NCI-H1105 (cell line): ENCODE data around the gene ACAN.

Source experiments
- DNase-seq: peaks from one replicate; lab custom pipeline; 2025; lab: John Stamatoyannopoulos, UW

ACAN gene

DNA sequence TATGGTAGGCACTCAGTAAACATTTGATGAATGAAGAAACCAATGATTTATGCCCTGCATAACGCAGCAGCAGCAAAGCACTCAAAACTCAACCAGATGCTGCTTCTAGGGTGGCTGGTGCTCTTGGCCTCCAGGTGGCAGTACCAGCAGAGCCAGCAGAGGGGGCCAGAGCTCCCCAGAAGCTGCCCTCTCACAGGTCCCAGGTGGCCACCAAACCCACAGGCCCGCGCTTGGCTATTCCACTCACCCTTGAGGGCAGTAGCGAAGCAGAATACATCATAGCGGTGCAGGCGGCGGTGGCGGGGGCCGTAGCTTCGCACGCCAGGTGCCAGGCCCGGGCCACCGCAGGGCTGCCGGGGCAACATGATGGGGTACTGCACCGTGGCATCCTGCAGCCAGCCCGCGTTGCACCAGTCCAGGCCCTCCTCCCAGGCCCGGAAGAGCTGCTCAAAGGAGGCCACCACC, 75.5 kb downstream of the ACAN start:
- DNase-seq = peak; percentile 11

DNA sequence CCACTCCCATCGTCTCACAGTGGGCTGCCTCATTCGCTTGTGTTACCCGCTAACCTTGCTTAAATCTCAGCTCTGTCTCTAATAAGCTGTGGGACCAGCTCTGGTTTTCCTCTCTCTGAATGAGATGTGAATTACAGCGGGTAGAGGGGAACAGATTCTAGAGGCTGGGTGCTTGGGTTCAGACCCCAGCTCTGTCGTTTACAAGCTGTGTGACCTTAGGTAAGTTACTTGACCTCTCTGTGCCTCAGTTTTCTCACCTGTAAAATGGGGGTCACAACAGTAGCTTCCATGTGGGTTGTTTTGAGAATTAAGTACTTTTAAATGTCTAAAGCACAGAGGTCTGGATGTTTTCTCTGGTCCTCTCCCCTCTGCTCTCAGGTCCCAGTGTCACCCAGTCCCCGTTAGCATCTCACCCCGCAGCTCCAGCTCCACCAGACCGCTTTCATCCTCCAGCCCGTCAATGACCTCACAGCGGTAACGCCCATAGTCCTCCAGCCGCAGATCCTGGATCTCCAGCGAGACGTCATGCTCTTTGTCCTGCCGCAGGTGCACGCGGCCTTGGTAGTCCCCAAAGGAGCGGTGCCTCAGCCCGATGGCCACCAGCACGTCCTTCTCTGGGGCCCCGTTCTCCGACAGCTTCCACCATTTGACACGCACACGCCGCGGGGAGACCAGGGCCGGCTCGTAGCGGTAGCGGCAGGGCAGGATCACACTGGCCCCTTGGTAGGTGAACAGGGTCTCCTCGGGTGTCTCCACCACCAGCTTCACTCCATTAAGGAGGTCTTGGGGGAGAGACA, 77.9 kb downstream of the ACAN start:
- DNase-seq = no peak

DNA sequence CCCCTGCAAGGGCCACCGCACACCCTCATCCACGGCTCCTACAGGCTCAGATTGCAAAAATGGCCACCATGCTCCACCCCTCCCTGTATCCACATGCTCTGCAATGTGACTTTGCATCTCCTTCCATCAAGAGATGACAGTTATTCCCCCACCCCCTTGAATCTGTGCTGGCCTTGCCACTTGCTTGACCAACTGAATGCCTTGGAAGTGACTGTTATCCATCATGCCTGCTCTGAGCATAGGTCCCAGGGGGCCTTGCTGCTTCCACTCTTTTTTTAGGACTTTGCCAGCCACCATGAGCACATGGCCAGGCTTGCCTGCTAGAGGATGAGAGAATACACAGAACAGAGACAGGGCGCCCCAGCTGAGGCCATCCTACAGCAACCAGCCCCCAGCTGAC, 78.5 kb downstream of the ACAN start:
- DNase-seq = no peak

DNA sequence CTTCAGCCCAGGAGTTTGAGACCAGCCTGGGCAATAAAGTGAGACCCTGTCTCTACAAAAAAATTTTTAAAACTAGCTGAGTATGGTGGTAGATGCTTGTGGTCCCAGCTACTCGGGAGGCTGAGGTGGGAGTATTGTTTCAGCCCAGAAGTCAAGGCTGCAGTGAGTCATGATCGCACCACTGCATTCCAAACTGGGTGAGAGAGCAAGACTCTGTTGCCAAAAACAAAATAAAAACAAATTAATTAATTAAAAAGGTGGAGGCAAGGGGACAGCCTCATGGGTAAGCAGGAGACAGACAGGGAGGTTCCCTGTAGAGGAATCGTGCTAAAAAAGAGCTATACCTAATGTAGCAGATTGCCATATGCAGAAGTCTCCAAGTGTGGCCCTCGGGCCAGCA, 79.5 kb downstream of the ACAN start:
- DNase-seq = no peak

DNA sequence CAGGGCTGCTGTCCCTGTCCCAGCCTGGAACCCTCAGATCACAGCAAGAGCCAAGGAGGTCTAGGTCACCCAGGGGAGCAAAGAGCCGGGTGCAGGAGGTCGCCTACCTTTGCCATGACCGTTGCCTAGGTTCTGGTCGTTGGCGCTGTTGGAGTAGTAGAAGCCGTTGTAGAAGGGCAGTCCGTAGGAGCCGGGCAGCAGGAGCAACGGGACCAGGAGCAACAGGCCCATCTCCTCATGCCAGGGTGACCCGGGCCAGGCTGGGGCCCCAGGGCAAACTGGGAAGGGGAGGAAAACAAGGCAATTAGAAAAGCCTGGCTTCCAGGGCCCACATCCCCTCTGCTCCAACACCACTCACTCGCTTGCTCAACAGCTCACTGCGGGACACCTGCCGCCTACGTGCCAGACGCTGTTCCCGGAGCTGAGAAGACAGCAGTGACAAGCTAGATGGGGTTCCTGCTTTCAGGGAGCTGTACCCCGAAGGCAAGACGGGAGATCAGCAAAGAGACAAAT, 83.9 kb downstream of the ACAN start:
- DNase-seq = no peak

DNA sequence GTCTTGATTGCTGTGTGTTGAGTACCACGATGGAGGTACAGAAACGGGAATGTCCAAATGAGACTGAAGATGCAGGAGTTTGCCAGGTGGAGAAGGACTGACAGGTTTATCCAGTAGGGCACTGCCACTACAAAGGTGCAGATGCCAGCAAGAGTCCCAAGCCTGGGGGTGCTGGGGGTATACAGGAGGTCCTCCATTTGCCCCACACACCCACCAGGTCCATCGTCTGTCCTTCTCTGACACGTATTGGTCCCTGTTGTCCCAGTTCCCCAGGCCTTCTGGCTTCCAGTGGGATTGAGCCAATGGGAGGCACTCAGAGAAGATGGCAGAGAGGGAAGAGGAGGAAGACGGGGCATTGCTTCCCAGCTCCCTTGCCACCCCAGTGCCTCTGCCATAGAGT, 85.5 kb downstream of the ACAN start:
- DNase-seq = no peak

DNA sequence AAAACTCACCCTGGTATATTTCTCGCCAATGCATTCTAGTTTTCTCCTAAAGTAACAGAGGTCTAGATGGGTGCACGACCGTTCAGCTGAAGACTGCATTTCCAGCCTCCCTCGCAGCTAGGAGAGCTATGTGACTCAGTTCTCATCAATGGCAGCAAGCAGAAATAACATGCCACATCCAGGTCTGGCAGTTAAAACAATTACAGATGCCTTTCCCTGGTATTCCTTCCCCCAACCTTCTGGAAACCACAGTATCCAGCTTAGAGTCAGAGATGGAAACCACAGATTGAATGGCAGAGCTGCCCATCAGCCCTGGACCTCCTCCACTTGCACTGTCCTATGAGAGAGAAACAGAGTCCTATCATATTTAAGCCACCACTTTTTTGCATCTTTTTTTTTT, 87.3 kb downstream of the ACAN start:
- no peak for DNase-seq

DNA sequence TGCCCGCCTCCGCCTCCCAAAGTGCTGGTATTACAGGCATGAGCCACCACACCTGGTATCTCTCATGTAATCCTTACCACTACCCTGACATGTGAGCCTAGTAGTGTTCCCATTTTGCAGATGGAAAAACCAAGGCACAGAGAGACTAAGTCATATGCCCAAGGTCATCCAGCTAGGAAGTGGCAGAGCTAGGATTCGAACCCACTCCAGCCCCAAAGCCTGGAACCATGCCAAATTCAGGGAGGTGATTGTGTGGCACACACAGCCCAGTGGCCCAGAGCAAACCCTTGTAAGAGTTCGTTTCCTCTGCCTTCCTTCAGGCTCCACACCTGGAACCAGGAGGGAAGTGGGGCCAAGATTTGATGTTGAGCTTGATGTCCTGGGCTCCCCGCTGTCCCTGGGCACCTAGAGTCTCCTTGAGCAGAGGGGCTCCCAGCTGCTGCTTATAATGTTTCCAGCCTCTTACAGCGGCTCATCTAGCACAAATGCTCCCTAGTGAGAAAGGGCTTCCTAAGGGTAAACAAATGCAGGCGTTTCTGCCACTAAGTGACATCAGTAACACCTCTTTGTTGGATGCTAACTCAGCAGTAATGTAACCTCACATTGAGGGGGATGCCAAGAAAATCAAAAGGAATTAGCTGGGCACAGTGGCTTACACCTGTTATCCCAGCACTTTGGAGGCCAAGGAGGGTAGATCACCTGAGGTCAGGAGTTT, 88.5 kb downstream of the ACAN start:
- no peak for DNase-seq

DNA sequence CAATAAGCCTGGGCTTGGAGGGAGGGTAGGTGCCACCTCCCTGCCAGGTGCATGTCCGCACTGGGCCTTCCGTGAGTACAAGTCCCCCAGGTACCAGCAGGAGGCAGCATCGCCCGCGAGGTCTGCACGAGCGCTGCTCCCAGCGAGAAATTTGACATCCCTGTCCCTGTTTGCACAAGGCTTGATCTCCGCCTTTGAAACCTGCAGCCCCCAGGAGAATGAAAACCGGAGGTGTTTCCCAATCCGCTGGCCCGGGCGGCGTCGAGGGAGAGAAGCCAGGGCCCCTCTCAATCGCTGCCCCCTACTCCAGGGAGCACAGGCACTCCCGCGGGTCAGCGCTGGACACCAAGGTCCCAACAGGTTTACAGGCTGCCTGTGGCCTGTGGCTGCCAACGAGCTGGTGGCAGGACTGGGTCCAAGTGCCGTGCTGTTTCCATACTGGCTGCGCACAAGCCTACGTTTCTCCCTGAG, 91.1 kb downstream of the ACAN start:
- peak; percentile 12 for DNase-seq

DNA sequence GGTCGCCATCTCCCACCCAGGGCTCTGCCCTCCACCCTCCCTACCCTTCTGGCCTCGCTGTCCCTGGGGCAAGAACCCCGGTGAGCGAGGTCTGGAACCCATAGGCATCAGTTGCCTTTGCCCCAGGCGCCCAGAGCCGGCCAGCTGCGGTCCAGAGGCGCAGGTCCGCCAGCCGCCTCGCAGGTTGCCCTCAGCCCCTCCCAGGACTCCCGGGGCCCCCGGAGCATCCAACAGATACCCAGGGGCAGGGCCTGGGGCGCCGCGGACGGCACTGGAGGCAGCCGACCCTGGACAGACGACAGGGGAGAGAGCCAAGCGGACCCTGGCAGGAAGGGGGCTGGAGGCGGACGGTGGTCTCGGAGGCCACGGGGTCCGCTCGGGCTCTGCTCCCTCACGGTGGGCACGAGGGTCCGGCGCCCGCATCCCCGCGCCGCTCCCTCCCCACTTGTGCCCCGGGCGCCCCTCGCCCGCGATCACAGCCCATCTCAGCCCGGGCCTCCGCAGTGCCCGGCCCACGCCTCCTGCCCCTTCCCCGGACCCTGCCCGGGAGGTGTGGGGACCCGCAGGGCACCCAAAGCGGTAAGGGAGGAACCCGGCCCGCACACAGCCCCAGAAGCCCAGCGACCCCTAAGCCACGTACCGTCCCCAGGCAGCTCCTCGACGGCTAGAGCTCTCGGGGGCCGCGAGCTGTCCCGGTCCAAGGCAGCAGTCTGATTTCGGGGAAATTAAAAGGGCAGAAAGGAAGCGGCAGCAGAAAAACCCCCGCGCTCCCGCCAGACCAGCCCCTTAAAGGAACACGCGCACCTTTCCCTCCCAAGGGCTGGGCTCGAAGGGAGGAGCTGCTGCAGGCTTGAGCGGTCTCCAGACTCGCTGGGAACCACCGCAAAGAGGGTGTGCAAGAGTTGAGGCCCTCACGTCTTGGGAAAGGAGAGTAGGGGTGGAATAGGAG, 91.9 kb downstream of the ACAN start, which contains the start of gene HAPLN3:
Gene HAPLN3 (minus strand): TSS at position 726 of the 949 bp plus-strand sequence. CDS start 8,246 bp downstream, outside the sequence.
- no peak for DNase-seq

DNA sequence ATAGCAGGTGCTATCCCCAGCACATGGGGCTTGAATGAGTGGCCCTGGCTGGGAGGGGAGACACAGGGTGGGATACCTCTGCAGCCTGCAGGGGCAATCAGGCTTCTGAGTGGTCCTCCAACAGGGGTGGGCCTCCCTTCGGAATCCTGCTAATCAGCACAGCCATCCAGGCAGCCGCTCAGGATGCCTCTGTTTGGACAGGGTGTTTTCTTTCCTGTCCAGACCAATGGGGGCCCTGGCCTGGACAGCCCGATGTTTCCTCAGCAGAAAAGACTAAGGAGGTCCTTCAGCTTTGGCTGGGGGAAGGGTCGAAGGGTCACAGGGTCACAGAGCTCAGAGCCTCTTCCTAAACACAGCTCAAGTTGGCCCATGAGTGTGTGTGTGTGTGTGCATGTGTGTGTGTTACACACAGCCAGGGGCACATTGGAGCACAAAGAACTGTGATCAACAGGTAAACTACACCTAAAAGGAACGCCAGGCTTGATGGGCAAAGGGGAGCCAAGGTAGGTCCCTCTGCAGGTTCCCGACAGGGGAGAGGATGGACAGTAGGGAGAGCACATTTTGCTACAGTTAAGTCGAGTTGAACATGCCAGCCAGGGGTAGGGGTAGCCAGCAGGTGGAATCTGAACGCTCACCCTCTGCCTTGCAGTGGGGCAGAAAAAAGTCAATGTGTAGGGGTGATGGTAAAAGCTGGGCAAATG, 93.2 kb downstream of the ACAN start:
- DNase-seq = no peak

DNA sequence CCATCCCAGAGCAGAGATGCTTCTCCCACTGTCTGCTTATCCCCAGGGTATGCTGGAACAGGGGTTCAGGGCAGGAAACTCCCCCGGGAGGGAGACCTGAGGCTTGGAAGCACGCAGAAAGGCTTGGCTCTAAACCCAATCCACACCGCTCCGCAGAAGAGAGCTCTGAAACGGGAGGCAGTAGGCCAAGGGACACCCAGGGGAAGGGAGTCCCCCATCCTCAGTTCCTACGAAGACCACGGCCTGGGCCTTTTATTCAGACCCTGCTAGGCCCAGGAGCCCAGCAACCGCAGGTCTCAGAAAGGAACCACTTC, 93.9 kb downstream of the ACAN start:
- DNase-seq = no peak

DNA sequence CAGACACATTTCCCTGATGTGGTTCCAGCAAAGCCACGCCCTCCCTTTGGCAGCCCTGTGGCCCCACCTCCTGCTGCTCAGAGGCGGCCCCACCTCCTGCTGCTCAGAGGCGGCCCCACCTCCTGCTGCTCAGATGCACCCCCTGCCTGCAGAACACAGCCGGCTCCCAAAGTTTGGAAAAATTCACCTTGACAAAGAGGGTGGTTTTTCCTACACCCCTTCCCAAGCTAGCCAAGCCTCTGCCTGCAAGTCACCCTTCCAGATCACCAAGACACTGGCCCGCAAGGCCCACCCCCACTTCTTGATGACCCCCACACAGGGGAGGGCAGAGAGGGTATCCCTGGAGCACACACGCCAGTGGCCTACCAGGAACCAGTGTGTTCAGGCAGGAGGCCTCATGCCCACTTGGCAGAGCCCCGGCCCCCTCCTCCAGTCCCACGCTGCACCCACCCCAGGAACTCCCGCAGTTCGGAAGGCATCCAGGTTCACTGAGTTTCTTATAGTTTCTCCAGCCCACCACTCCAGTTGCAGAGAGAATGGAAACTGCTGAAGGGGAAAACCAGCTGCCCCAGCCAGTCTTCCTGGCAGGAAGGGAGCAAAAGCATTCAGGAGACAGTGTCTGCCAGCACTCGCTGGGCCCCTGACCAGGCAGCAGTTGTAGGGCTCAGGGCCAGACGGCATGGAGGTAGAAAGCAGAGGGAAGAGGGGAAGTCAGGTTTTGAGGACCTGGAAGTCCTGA, 94.4 kb downstream of the ACAN start:
- peak; percentile 27 for DNase-seq

DNA sequence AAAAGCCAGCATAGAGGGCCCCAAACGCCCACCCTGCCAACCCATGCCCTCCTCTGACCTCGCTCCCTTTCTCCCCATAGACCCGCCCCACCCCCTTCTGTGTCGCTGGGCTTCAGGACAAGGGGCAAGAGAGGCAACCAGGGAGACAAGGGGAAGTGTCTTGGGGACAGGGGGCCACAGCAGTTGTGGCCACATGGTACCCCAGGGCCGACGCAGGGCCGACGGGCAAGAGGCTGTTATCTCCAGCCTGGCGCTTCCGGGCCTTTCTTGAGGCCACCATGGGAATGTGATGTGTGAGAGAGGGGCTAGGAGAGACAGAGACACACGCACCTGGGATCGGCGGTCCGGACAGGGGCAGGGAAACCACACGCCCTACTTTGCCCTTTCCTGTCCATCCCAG, 95.5 kb downstream of the ACAN start:
- DNase-seq = no peak

DNA sequence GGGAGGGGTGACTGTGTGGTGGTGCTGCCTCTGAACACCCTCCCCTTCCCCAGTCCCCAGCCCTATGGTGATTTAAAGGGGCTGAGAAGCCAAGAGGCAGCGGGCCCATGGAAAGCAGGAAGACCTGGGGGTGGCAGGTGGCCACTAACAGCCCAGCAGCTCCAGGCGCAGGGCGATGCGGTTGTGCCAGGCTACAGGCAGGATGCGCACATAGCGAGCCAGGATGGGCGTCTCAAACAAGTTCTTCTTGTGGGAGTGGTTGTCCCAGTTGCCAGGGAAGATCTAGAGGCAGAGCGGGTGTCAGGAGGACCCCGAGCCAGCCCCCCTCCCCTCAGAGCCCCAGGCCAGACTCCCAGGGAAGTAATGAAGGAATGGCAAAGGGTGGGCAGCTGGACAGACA, 96.0 kb downstream of the ACAN start:
- DNase-seq = no peak

DNA sequence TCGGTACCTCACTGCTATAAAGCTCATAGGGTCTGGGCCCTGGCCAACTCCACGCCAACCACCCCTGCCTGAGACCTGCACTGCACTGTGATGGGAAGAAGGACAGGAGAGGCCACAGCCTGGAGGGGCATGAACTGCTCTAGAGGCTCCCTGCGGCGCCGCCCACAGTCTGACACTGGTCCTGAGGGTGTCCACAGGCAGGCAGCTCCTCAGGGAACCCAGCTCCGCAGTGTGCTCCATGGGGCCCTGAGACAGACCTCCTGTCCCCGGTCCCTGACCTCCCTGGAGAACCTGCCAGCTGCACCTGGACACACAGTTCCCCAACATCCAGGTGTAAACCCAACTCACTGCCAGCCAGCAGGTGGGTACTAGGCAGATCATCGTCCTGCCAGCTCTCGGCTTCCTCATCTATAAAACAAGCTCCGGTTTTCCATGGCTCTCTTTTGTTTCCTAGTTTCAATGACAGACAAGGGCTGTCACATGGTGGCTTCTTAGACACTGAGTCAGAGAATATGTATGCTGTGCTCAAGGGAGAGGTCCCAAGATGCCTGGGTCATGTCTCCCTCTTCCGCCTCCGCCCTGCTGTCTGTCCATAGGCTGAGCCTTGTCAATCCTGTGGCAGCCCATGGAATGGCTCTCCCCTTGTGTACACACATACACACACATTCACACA, 97.2 kb downstream of the ACAN start:
- no peak for DNase-seq

DNA sequence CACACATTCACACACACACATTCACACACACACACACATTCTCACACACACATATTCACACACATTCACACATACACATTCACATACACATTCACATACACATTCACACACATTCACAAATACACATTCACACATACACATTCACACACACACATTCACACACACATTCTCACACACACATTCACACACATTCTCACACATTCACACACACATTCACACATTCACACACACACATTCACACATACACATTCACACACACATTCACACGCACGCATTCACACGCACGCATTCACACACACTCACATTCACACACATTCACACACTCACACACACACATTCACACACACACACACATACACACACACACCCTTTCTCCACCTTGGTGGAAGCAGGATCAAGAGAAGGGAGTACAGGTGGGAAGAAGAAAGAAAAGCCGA, 97.8 kb downstream of the ACAN start:
- DNase-seq = no peak

DNA sequence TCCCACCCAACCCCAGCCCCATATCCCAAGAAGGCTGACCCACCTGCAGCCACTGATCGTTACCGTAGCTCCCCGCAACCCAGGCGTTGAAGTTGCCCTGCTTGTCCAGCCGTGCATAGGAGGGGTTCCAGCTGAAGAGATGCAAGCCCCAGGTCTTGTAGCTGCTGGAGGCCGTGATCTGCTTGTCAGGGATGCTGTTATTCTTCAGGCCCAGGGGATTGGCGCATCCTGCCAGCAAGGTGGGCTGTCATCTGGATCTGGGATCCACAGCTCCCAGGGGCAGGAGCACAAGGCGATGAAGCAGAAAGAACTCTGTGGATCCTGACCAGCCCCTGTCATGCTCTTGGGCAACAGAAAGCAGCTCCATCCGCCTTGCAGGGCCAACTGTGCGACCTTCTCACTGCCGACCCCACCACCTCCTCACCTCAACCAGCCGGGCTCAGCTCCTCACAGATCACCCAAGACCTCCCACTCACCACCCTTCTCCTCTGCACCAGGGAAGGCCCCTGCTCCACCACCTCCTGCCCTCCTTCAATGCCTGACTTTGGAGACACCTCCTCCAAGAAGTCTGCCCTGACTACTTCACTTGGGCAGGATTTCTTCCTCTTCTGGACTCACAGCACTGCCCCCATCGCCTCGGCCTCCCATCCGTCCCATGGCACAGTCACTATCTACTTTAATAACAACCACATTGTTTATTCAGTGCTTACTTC, 98.4 kb downstream of the ACAN start:
- no peak for DNase-seq

DNA sequence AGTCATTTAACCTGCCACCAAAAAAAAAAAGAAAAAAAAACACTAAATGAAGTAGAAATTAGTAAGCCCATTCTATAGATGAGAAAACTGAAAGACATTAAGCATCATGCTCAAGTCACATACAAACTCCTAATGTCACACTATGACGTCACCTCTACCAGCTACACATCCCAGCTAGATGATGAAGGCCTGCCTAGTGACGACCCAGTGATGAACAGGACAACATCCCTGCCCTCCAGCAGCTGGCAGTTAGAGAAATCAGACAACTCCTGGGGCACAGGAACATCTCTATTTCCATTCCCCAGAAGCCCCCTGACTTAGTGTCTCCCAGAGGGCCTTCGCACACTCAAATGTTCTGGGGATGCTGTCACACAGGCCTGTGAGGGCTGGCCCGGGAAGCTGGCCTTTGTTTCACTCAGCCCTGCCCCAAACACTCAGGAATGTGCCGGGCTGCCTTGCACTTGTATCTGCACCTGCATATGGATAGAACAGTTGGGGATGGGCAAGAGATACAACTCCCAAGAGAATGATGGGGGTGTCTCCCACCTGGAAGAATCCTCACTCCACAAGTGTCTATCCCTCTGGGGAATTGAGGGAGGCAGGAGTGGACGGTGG, 99.1 kb downstream of the ACAN start:
- no peak for DNase-seq
